Trophoblast cell (in vitro differentiated cells and primary cell): ENCODE data around the gene CCL26.

ENCODE experiments used
- DNase-seq, 2 donors: peaks; one replicate each; pipeline ENCODE4 v3.0.0-alpha.2; 2016
- H2AFZ ChIP-seq: 2 replicates; pipeline ENCODE4 v1.6.1; 2013; ENCODE audit warnings: low read length, moderate library complexity, mild to moderate bottlenecking; ENCODE audit not compliant: insufficient read depth, poor library complexity
- H2AK5ac ChIP-seq: 2 replicates; pipeline ENCODE4 v1.6.1; 2013; ENCODE audit warnings: mild to moderate bottlenecking, low read length
- H2BK120ac ChIP-seq: 2 replicates; pipeline ENCODE4 v1.6.1; 2013; ENCODE audit warnings: low read length, mild to moderate bottlenecking, moderate library complexity; ENCODE audit not compliant: insufficient read depth, poor library complexity
- H2BK12ac ChIP-seq: 2 replicates; pipeline ENCODE4 v1.6.1; 2013; ENCODE audit warnings: mild to moderate bottlenecking, low read length, moderate library complexity
- H2BK5ac ChIP-seq: 2 replicates; pipeline ENCODE4 v1.6.1; 2013; ENCODE audit warnings: low read length, low read depth, moderate library complexity, mild to moderate bottlenecking; ENCODE audit not compliant: poor library complexity
- H3K14ac ChIP-seq: 2 replicates; pipeline ENCODE4 v1.6.1; 2013; ENCODE audit warnings: mild to moderate bottlenecking, low read length
- H3K18ac ChIP-seq: 2 replicates; pipeline ENCODE4 v1.6.1; 2013; ENCODE audit warnings: mild to moderate bottlenecking, low read length
- H3K23ac ChIP-seq: 2 replicates; pipeline ENCODE4 v1.6.1; 2013; ENCODE audit warnings: low read length
- H3K27ac ChIP-seq: 2 replicates; pipeline ENCODE4 v1.5.1; 2013; ENCODE audit warnings: low read depth, mild to moderate bottlenecking, inconsistent platforms, low read length, moderate library complexity
- H3K27me3 ChIP-seq: 2 replicates; pipeline ENCODE4 v1.6.1; 2013; ENCODE audit warnings: inconsistent platforms, mild to moderate bottlenecking, low read length, moderate library complexity; ENCODE audit not compliant: insufficient read depth
- H3K36me3 ChIP-seq, 2 experiments: 1 replicate in 1 of 2; 2 replicates in 1 of 2; pipeline ENCODE4 v1.6.1; 2013; ENCODE audit warnings: low read length in 2 of 2, mild to moderate bottlenecking in 2 of 2, moderate library complexity in 1 of 2; ENCODE audit not compliant: insufficient read depth in 2 of 2, control insufficient read depth in 1 of 2
- H3K4ac ChIP-seq: 2 replicates; pipeline ENCODE4 v1.6.1; 2013; ENCODE audit warnings: low read depth, mild to moderate bottlenecking, low read length, moderate library complexity
- H3K4me1 ChIP-seq, 2 experiments: 1 replicate in 1 of 2; 2 replicates in 1 of 2; pipeline ENCODE4 v1.6.1; 2013; ENCODE audit warnings: low read length in 2 of 2, mild to moderate bottlenecking in 2 of 2, moderate library complexity in 1 of 2; ENCODE audit not compliant: insufficient read depth in 2 of 2, control insufficient read depth in 1 of 2
- H3K4me2 ChIP-seq: 2 replicates; pipeline ENCODE4 v1.6.1; 2013; ENCODE audit warnings: inconsistent platforms, mild to moderate bottlenecking, low read length, moderate library complexity
- H3K4me3 ChIP-seq: 2 replicates; pipeline ENCODE4 v1.5.1; 2013; ENCODE audit warnings: mild to moderate bottlenecking, low read depth, low read length, inconsistent platforms
- H3K79me1 ChIP-seq: one replicate; pipeline ENCODE4 v1.6.1; 2013; ENCODE audit warnings: low read length
- H3K79me2 ChIP-seq: 2 replicates; pipeline ENCODE4 v1.6.1; 2013; ENCODE audit warnings: low read length, mild to moderate bottlenecking; ENCODE audit not compliant: control insufficient read depth, insufficient read depth, poor library complexity
- H3K9ac ChIP-seq: 2 replicates; pipeline ENCODE4 v1.6.1; 2013; ENCODE audit warnings: mild to moderate bottlenecking, low read length
- H3K9me3 ChIP-seq: 2 replicates; pipeline ENCODE4 v1.6.1; 2013; ENCODE audit warnings: low read depth, mild to moderate bottlenecking, control low read depth, inconsistent platforms, low read length; ENCODE audit not compliant: insufficient read depth
- H4K12ac ChIP-seq: 2 replicates; pipeline ENCODE4 v1.6.1; 2013; ENCODE audit warnings: low read depth, mild to moderate bottlenecking, low read length, moderate library complexity
- H4K8ac ChIP-seq: 2 replicates; pipeline ENCODE4 v1.6.1; 2013; ENCODE audit warnings: low read depth, mild to moderate bottlenecking, low read length, moderate library complexity
- H4K91ac ChIP-seq: one replicate; pipeline ENCODE4 v1.6.1; 2013; ENCODE audit warnings: low read depth, mild to moderate bottlenecking, low read length, moderate library complexity
- WGBS: extraction: QIAGEN DNeasy Blood & Tissue Kit; methylation state at CpG from one replicate; pipeline ENCODE4 v1.1.7; 2013; ENCODE audit warnings: missing lambda C conversion rate; ENCODE audit not compliant: insufficient read length, insufficient coverage; ENCODE audit errors: extremely low coverage; 5-methylcytosine and 5-hydroxymethylcytosine counted together

The CCL26 gene

GRCh38 chr7:75802552-75802821 lies 30.5 kb upstream of the CCL26 start:
- H3K9me3 ChIP-seq = peaks cover 7% of the 10 kb centered on the region
- DNase-seq = no peak
- H3K79me1 ChIP-seq = no peaks in the 10 kb centered on the region
- no peak overlapping the region for H2BK5ac ChIP-seq
- H2BK120ac ChIP-seq = no peak overlapping the region
- no peaks in the 10 kb centered on the region for H3K4me1 ChIP-seq
- no peak overlapping the region for H2AFZ ChIP-seq
- H3K9ac ChIP-seq = no peak overlapping the region
- H3K4me3 ChIP-seq = no peak overlapping the region
- H3K27me3 ChIP-seq = no peaks in the 10 kb centered on the region
- H3K79me2 ChIP-seq = no peaks in the 10 kb centered on the region
- no peak overlapping the region for H2BK12ac ChIP-seq
- H3K18ac ChIP-seq = no peak overlapping the region
- H3K4ac ChIP-seq = no peak overlapping the region
- no peak overlapping the region for H3K23ac ChIP-seq
- no peak overlapping the region for H2AK5ac ChIP-seq
- no peaks in the 10 kb centered on the region for H3K36me3 ChIP-seq
- H3K27ac ChIP-seq = no peak overlapping the region
- no CpG with 5 or more reads among the region's 5 CpGs for WGBS
- H4K8ac ChIP-seq = no peak overlapping the region
- no peak overlapping the region for H4K12ac ChIP-seq
- no peak overlapping the region for H3K14ac ChIP-seq
- H4K91ac ChIP-seq = no peak overlapping the region
- no peak overlapping the region for H3K4me2 ChIP-seq

- H3K18ac ChIP-seq = no peak overlapping the region
- H3K79me1 ChIP-seq = no peaks in the 10 kb centered on the region
- DNase-seq = no peak
- H3K14ac ChIP-seq = no peak overlapping the region
- no peak overlapping the region for H2BK5ac ChIP-seq
- WGBS = no CpG with 5 or more reads among the region's 4 CpGs
- no peak overlapping the region for H3K4me3 ChIP-seq
- H3K27me3 ChIP-seq = no peaks in the 10 kb centered on the region
- no peak overlapping the region for H2BK120ac ChIP-seq
- no peak overlapping the region for H4K8ac ChIP-seq
- no peak overlapping the region for H3K9ac ChIP-seq
- no peaks in the 10 kb centered on the region for H3K79me2 ChIP-seq
- no peak overlapping the region for H2BK12ac ChIP-seq
- H3K27ac ChIP-seq = no peak overlapping the region
- H3K36me3 ChIP-seq = no peaks in the 10 kb centered on the region
- H4K12ac ChIP-seq = no peak overlapping the region
- H3K4ac ChIP-seq = no peak overlapping the region
- no peak overlapping the region for H2AFZ ChIP-seq
- no peak overlapping the region for H4K91ac ChIP-seq
- no peaks in the 10 kb centered on the region for H3K9me3 ChIP-seq
- H3K4me2 ChIP-seq = no peak overlapping the region
- no peaks in the 10 kb centered on the region for H3K4me1 ChIP-seq
- H3K23ac ChIP-seq = no peak overlapping the region
- H2AK5ac ChIP-seq = no peak overlapping the region
Observed at GRCh38 chr7:75798770-75799169, 26.8 kb upstream of the CCL26 start.

- Histone ChIP-seq H3K27me3 (no peaks in the 10 kb centered on the region), H2BK120ac (no peak overlapping the region), H4K91ac (no peak overlapping the region), H3K23ac (no peak overlapping the region), H2BK12ac (no peak overlapping the region), H3K18ac (no peak overlapping the region), H3K27ac (no peak overlapping the region), H4K8ac (no peak overlapping the region), H2BK5ac (no peak overlapping the region), H3K4me1 (no peaks in the 10 kb centered on the region), H2AFZ (no peak overlapping the region), H2AK5ac (no peak overlapping the region), H3K9me3 (no peaks in the 10 kb centered on the region), H3K4me3 (no peak overlapping the region), H4K12ac (no peak overlapping the region), H3K4me2 (no peak overlapping the region), H3K9ac (no peak overlapping the region), H3K79me1 (no peaks in the 10 kb centered on the region), H3K14ac (no peak overlapping the region), H3K4ac (no peak overlapping the region), H3K79me2 (no peaks in the 10 kb centered on the region), H3K36me3 (no peaks in the 10 kb centered on the region)
- WGBS = no CpG with 5 or more reads among the region's 6 CpGs
- DNase-seq = no peak
Observed at GRCh38 chr7:75796420-75796819, 24.4 kb upstream of the CCL26 start.

- H2BK120ac ChIP-seq = no peak overlapping the region
- no peak overlapping the region for H3K9ac ChIP-seq
- no peak overlapping the region for H3K14ac ChIP-seq
- H4K12ac ChIP-seq = no peak overlapping the region
- no peaks in the 10 kb centered on the region for H3K79me2 ChIP-seq
- no peak overlapping the region for H3K4me3 ChIP-seq
- H3K36me3 ChIP-seq = no peaks in the 10 kb centered on the region
- no peak overlapping the region for H3K23ac ChIP-seq
- H3K4me1 ChIP-seq = no peaks in the 10 kb centered on the region
- no CpG with 5 or more reads among the region's 9 CpGs for WGBS
- H2AFZ ChIP-seq = no peak overlapping the region
- H4K91ac ChIP-seq = no peak overlapping the region
- H2AK5ac ChIP-seq = no peak overlapping the region
- H3K4me2 ChIP-seq = no peak overlapping the region
- no peak overlapping the region for H4K8ac ChIP-seq
- no peak overlapping the region for H3K4ac ChIP-seq
- H2BK5ac ChIP-seq = no peak overlapping the region
- H3K18ac ChIP-seq = no peak overlapping the region
- H3K9me3 ChIP-seq = no peaks in the 10 kb centered on the region
- peak; percentile 44 to 80 for DNase-seq
- no peaks in the 10 kb centered on the region for H3K27me3 ChIP-seq
- no peak overlapping the region for H2BK12ac ChIP-seq
- H3K27ac ChIP-seq = no peak overlapping the region
- no peaks in the 10 kb centered on the region for H3K79me1 ChIP-seq
Observed at GRCh38 chr7:75795831-75796285, 23.8 kb upstream of the CCL26 start.
